ENCODE results near the gene MLPH. TPM values are rescaled to one million over a fixed set of nuclear protein-coding genes. Genes with fewer than 3 reads are reported as not detected.
A peak's percentile ranks its signal among the peaks of the same experiment; 100 is the strongest.

The MLPH gene
- total RNA-seq = 0.54 TPM

GRCh38 chr2:237486819-237487448, at the start of gene MLPH:
MLPH (plus strand) TSS chr2:237487251; CDS start chr2:237493427, 6,176 bp downstream.
- peak in 1 of 3 donors; percentile 17 for DNase-seq (ENCODE audit: low read depth in 2 of 3, low spot score in 2 of 3)

- DNase-seq (ENCODE audit: low read depth in 2 of 3, low spot score in 2 of 3) = no peak
Observed at GRCh38 chr2:237437566-237437965, 49.5 kb upstream of the MLPH start.

- DNase-seq (ENCODE audit: low read depth in 2 of 3, low spot score in 2 of 3) = no peak
Observed at GRCh38 chr2:237438080-237438940, 48.7 kb upstream of the MLPH start.

- no peak for DNase-seq (ENCODE audit: low read depth in 2 of 3, low spot score in 2 of 3)
Observed at GRCh38 chr2:237440819-237441281, 46.2 kb upstream of the MLPH start.

GRCh38 chr2:237441605-237442274, 45.3 kb upstream of the MLPH start:
- DNase-seq (ENCODE audit: low read depth in 2 of 3, low spot score in 2 of 3) = no peak

GRCh38 chr2:237444071-237444470, 43.0 kb upstream of the MLPH start:
- no peak for DNase-seq (ENCODE audit: low read depth in 2 of 3, low spot score in 2 of 3)

GRCh38 chr2:237445611-237446337, 41.3 kb upstream of the MLPH start:
- DNase-seq (ENCODE audit: low read depth in 2 of 3, low spot score in 2 of 3) = no peak

GRCh38 chr2:237446338-237446665, 40.7 kb upstream of the MLPH start:
- DNase-seq (ENCODE audit: low read depth in 2 of 3, low spot score in 2 of 3) = no peak

GRCh38 chr2:237447496-237447895, 39.6 kb upstream of the MLPH start:
- no peak for DNase-seq (ENCODE audit: low read depth in 2 of 3, low spot score in 2 of 3)

- no peak for DNase-seq (ENCODE audit: low read depth in 2 of 3, low spot score in 2 of 3)
Observed at GRCh38 chr2:237448171-237448570, 38.9 kb upstream of the MLPH start.

- no peak for DNase-seq (ENCODE audit: low read depth in 2 of 3, low spot score in 2 of 3)
Observed at GRCh38 chr2:237448626-237449025, 38.4 kb upstream of the MLPH start.

GRCh38 chr2:237449193-237449881, 37.7 kb upstream of the MLPH start:
- peak in 1 of 3 donors; percentile 28 for DNase-seq (ENCODE audit: low read depth in 2 of 3, low spot score in 2 of 3)

- no peak for DNase-seq (ENCODE audit: low read depth in 2 of 3, low spot score in 2 of 3)
Observed at GRCh38 chr2:237450108-237450507, 36.9 kb upstream of the MLPH start.

- no peak for DNase-seq (ENCODE audit: low read depth in 2 of 3, low spot score in 2 of 3)
Observed at GRCh38 chr2:237450583-237450982, 36.5 kb upstream of the MLPH start.

GRCh38 chr2:237451643-237452469, 35.2 kb upstream of the MLPH start:
- DNase-seq (ENCODE audit: low read depth in 2 of 3, low spot score in 2 of 3) = no peak

- DNase-seq (ENCODE audit: low read depth in 2 of 3, low spot score in 2 of 3) = no peak
Observed at GRCh38 chr2:237452861-237453260, 34.2 kb upstream of the MLPH start.

GRCh38 chr2:237453671-237454070, 33.4 kb upstream of the MLPH start:
- DNase-seq (ENCODE audit: low read depth in 2 of 3, low spot score in 2 of 3) = no peak

GRCh38 chr2:237455764-237456163, 31.3 kb upstream of the MLPH start:
- no peak for DNase-seq (ENCODE audit: low read depth in 2 of 3, low spot score in 2 of 3)

- DNase-seq (ENCODE audit: low read depth in 2 of 3, low spot score in 2 of 3) = peak in 1 of 3 donors; percentile 64
Observed at GRCh38 chr2:237456200-237456843, 30.7 kb upstream of the MLPH start.

Data from hematopoietic multipotent progenitor cell (in vitro differentiated cells).